ENCODE data around the gene MAG. TPM values are rescaled to one million over a fixed set of nuclear protein-coding genes. Genes with fewer than 3 reads are reported as not detected.

MAG gene
- total and polyA plus RNA-seq, 2 of the 8 experiments (the other 6 are each of a cell fraction or from before 2014, with no cell fraction given): 0.20 to 1.3 TPM

- Histone ChIP-seq H3K23ac (ENCODE audit: insufficient read length) (no peak overlapping the region), H2AFZ (ENCODE audit: low read length) (no peak overlapping the region), H3K79me2 (ENCODE audit: control insufficient read depth in 1 of 2, insufficient read depth in 2 of 2, low read length in 2 of 2) (no peaks in the 10 kb centered on the region), H3K18ac (ENCODE audit: extremely low read depth, low read length) (no peak overlapping the region), H3K23me2 (ENCODE audit: low read depth, low read length) (no peaks in the 10 kb centered on the region), H4K8ac (ENCODE audit: extremely low read depth, insufficient read depth, low read length) (no peak overlapping the region), H3K27me3 (replicated peaks in 1 of 4; ENCODE audit: control insufficient read depth in 3 of 4, extremely low read depth in 1 of 4, insufficient read depth in 3 of 4, low read length in 3 of 4) (no peaks in the 10 kb centered on the region), H2BK120ac (replicated peaks; ENCODE audit: low read depth, low read length) (no peak overlapping the region), H2BK12ac (ENCODE audit: low read depth, low read length) (no peak overlapping the region), H2AK5ac (ENCODE audit: low read depth, low read length) (no peak overlapping the region), H3K4me2 (ENCODE audit: insufficient read depth in 1 of 2, low read depth in 2 of 2, low read length in 2 of 2) (no peak overlapping the region), H3K4ac (replicated peaks; ENCODE audit: insufficient read length, low read depth, low read length) (no peak overlapping the region), H3K36me3 (ENCODE audit: control insufficient read depth in 2 of 4, insufficient read depth in 4 of 4, low read length in 3 of 4) (no peaks in the 10 kb centered on the region), H3K9me3 (ENCODE audit: insufficient read depth in 2 of 2, low read depth in 1 of 2, low read length in 1 of 2) (no peaks in the 10 kb centered on the region), H2BK20ac (ENCODE audit: low read length) (no peak overlapping the region), H3K4me3 (ENCODE audit: extremely low read depth in 1 of 4, insufficient read depth in 2 of 4, low read depth in 3 of 4, low read length in 4 of 4) (no peak overlapping the region), H2BK15ac (ENCODE audit: low read length) (no peak overlapping the region), H3K79me1 (ENCODE audit: low read depth, low read length) (no peaks in the 10 kb centered on the region), H3K14ac (ENCODE audit: insufficient read length) (no peak overlapping the region), H3K9ac (replicated peaks in 1 of 4; ENCODE audit: extremely low read depth in 1 of 4, low read depth in 3 of 4, low read length in 3 of 4) (no peak overlapping the region), H3K27ac (ENCODE audit: low read depth, low read length) (no peak overlapping the region), H4K5ac (ENCODE audit: insufficient read length, low read depth, low read length) (no peak overlapping the region), H4K20me1 (replicated peaks in 1 of 2; ENCODE audit: control insufficient read depth in 1 of 2, insufficient read depth in 2 of 2, low read length in 2 of 2) (no peaks in the 10 kb centered on the region), H3K56ac (replicated peaks; ENCODE audit: insufficient read length, low read depth, low read length) (no peak overlapping the region), H2BK5ac (ENCODE audit: low read depth, low read length) (no peak overlapping the region), H3K4me1 (replicated peaks in 1 of 4; ENCODE audit: control insufficient read depth in 3 of 4, insufficient read depth in 4 of 4, low read length in 3 of 4) (no peaks in the 10 kb centered on the region), H4K91ac (replicated peaks; ENCODE audit: insufficient read length, low read length) (no peak overlapping the region)
- POLR2A ChIA-PET (ENCODE audit: partially characterized antibody): no interaction called here
- CTCF ChIA-PET (ENCODE audit: partially characterized antibody): interaction anchor here (0.6 kb wide), 1 partner anchor 319 kb away, joined by 3 read pairs; no protein-coding TSS in a partner anchor
- TF ChIP-seq TAF7 (optimal IDR thresholded peaks at IDR 0.05; ENCODE audit: borderline replicate concordance, low read depth, low read length) (no peak), RBBP5 (IDR thresholded peaks at IDR 0.05; ENCODE audit: borderline replicate concordance, low read depth, low read length) (no peak), ATF3 (IDR thresholded peaks at IDR 0.05; ENCODE audit: insufficient read depth, low read depth, low read length) (no peak), JUND (IDR thresholded peaks at IDR 0.05; ENCODE audit: low read length) (no peak), SIX5 (IDR thresholded peaks at IDR 0.05; ENCODE audit: low read depth, low read length) (no peak), SIN3A (conservative IDR thresholded peaks at IDR 0.05 in 1 of 2, IDR thresholded peaks at IDR 0.05 in 1 of 2; ENCODE audit: low read depth in 1 of 2, low read length in 2 of 2) (no peak), MAFK (IDR thresholded peaks at IDR 0.05; ENCODE audit: low read depth, low read length) (no peak)
- no peak for FAIRE-seq
- no peak for DNase-seq (ENCODE audit: low read depth in 1 of 2, low spot score in 2 of 2)
- WGBS, 2 experiments (ENCODE audit: extremely low coverage in 1 of 2, insufficient coverage in 1 of 2, insufficient read length in 1 of 2, insufficient replicate concordance in 2 of 2, low coverage in 1 of 2, low lambda C conversion rate in 2 of 2, missing lambda C conversion rate in 1 of 2): 78% methylated on average over 1 of the region's 14 CpGs; no CpG with 5 or more reads in 1 of the 2 experiments
Observed at GRCh38 chr19:35362261-35363000, 70.5 kb downstream of the MAG start.

Measured in H1 (cell line).